Mesothelial cell of epicardium (in vitro differentiated cells): ENCODE measurements around the gene FNBP1. TPM values are rescaled to one million over a fixed set of nuclear protein-coding genes. Genes with fewer than 3 reads are reported as not detected.
"Not testable (repeated sequence)": the region's sequence is repeated elsewhere in the genome, so short reads cannot be mapped to it uniquely, and the experiment has no call there.

ENCODE experiments used
- DNase-seq, 2 experiments: peaks; one replicate each; pipeline ENCODE4 v3.0.0; 2021; ENCODE audit warnings: low spot score in 2 of 2; ENCODE audit not compliant: unreplicated experiment in 2 of 2
- H3K27ac Mint-ChIP-seq: 2 replicates; pipeline ENCODE4 v1.8.0; 2021; ENCODE audit warnings: mixed read lengths
- H3K27me3 Mint-ChIP-seq: 2 replicates; pipeline ENCODE4 v1.8.0; 2021; ENCODE audit warnings: low read depth, mixed read lengths
- H3K36me3 Mint-ChIP-seq: 2 replicates; pipeline ENCODE4 v1.8.0; 2021; ENCODE audit warnings: mixed read lengths
- H3K4me1 Mint-ChIP-seq: 2 replicates; pipeline ENCODE4 v1.8.0; 2021; ENCODE audit warnings: mixed read lengths
- H3K4me3 Mint-ChIP-seq: 2 replicates; pipeline ENCODE4 v1.8.0; 2021; ENCODE audit warnings: mild to moderate bottlenecking, moderate library complexity, mixed read lengths
- H3K9me3 Mint-ChIP-seq: 2 replicates; pipeline ENCODE4 v1.8.0; 2021; ENCODE audit warnings: mixed read lengths
- total RNA-seq: library from RNA; stranded (reverse); gene quantifications from 3 replicates; pipeline ENCODE4 v1.2.1, GENCODE V29; 2021
- TF ChIP-seq, protein P1 (sequence below): fragments of 200-600 bp; sonication (generic); IDR thresholded peaks from one replicate; pipeline ENCODE4 v1.5.0; 2021; ENCODE audit warnings: antibody characterized with exemption; ENCODE audit not compliant: unreplicated experiment

The FNBP1 gene
- total RNA-seq, 1 donor from 2014 or later, result 52.4 TPM

DNA sequence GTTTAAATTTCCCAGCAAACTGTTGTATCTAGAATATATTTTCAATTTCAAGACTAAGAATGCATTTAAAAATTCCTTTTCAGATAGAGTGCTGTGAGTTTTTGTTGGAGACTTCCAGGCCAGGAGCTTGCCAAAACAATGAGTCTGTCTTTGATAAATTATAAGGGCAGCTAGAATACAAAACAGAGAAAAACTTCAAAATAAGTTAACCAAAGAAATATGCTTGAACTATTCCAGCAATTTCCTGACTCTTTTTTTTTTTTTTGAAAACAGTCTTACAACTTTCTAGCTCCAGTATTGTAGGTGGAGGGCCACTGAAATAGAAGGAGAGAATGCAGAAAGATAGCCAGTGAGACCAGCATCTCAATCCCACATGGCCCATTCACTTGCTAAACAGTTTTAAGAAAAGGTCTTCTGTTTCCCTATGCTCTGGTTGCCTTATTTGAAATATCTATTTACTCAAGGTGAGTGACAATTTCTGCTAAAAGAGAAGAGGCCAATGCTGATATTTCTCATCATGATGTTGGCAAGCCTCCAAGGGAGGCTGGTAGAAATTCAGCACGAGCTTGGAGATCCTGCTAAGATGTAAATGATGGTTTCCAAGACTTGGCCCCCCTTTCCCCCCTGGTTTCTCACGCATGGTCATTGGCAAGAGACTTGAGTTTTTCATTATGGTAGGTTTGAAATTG is 104.6 kb downstream of the FNBP1 start:
- Mint-ChIP-seq H3K9me3 (peaks cover 15% of the 10 kb centered on the region), H3K4me1 (peaks cover 24% of the 10 kb centered on the region), H3K27ac (peak overlapping the region; percentile 95), H3K27me3 (no peaks in the 10 kb centered on the region), H3K36me3 (peaks cover 20% of the 10 kb centered on the region), H3K4me3 (no peak overlapping the region)
- TF ChIP-seq, protein P1, sequence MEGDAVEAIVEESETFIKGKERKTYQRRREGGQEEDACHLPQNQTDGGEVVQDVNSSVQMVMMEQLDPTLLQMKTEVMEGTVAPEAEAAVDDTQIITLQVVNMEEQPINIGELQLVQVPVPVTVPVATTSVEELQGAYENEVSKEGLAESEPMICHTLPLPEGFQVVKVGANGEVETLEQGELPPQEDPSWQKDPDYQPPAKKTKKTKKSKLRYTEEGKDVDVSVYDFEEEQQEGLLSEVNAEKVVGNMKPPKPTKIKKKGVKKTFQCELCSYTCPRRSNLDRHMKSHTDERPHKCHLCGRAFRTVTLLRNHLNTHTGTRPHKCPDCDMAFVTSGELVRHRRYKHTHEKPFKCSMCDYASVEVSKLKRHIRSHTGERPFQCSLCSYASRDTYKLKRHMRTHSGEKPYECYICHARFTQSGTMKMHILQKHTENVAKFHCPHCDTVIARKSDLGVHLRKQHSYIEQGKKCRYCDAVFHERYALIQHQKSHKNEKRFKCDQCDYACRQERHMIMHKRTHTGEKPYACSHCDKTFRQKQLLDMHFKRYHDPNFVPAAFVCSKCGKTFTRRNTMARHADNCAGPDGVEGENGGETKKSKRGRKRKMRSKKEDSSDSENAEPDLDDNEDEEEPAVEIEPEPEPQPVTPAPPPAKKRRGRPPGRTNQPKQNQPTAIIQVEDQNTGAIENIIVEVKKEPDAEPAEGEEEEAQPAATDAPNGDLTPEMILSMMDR, result no peak
- no peak for DNase-seq

DNA sequence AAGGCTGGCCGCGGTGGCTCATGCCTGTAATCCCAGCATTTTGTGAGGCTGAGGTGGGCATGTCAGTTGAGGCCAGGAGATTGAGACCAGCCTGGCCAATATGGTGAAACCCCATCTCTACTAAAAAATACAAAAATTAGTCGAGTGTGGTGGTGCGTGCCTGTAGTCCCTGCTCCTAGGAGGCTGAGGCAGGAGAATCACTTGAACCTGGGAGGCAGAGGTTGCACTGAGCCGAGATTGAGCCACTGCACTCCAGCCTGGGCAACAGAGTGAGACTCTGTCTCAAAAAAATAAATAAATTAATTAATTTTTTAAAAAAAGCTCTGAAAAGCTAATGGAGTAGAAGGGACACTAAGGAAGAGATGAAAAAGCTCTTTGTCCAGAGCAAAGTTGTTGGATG is 105.1 kb downstream of the FNBP1 start:
- Mint-ChIP-seq H3K4me1 (peaks cover 30% of the 10 kb centered on the region), H3K36me3 (peaks cover 16% of the 10 kb centered on the region), H3K9me3 (peaks cover 11% of the 10 kb centered on the region), H3K27ac (peak overlapping the region; percentile 95)
- not testable (repeated sequence) for H3K4me3 Mint-ChIP-seq, H3K27me3 Mint-ChIP-seq, DNase-seq

DNA sequence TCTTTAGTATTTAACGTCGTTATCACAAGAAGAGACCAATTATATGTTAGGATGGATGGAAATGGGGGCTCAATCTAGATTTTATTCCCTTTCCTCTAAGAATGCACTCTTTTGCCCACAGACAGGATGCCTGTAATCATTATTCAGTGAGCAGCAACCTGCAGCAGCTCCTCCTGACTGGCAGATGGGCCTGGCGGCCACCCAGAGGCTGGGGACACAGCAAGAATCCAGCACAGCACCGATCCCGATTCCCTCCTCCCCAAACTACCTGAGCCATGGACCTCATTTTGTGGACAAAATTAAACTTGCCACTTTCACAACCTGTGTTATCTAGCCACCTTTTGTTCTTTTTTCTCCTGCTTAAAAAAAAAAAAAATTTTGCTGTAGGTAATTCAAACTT is 106.8 kb downstream of the FNBP1 start:
- Mint-ChIP-seq H3K4me3 (no peak overlapping the region), H3K27me3 (no peaks in the 10 kb centered on the region), H3K4me1 (peaks cover 39% of the 10 kb centered on the region), H3K27ac (no peak overlapping the region), H3K9me3 (peaks cover 3% of the 10 kb centered on the region), H3K36me3 (peaks cover 8% of the 10 kb centered on the region)
- TF ChIP-seq, protein P1, result no peak
- DNase-seq, result no peak

DNA sequence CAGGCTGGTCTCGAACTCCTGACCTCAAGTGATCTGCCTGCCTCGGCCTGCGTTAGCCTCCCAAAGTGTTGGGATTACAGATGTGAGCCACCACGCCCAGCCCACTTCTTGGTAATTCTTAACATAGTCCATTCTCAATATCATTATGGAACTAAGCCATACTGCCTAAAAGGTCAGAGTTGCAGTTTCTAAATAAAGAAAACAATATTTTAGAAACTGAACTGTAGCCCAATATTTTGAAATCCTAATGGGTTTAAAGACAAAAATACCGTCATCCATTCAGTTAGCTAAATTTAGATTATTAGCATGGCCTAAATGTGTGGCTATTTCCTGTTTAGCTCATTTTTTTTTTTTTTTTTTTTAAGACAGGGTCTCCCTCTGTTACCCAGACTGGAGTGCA is 108.2 kb downstream of the FNBP1 start:
- peaks cover 39% of the 10 kb centered on the region for H3K4me1 Mint-ChIP-seq
- TF ChIP-seq, protein P1, result no peak
- H3K27me3 Mint-ChIP-seq, result no peaks in the 10 kb centered on the region
- H3K36me3 Mint-ChIP-seq, result peaks cover 4% of the 10 kb centered on the region
- H3K27ac Mint-ChIP-seq, result no peak overlapping the region
- no peak overlapping the region for H3K4me3 Mint-ChIP-seq
- DNase-seq, result no peak
- H3K9me3 Mint-ChIP-seq, result no peaks in the 10 kb centered on the region

DNA sequence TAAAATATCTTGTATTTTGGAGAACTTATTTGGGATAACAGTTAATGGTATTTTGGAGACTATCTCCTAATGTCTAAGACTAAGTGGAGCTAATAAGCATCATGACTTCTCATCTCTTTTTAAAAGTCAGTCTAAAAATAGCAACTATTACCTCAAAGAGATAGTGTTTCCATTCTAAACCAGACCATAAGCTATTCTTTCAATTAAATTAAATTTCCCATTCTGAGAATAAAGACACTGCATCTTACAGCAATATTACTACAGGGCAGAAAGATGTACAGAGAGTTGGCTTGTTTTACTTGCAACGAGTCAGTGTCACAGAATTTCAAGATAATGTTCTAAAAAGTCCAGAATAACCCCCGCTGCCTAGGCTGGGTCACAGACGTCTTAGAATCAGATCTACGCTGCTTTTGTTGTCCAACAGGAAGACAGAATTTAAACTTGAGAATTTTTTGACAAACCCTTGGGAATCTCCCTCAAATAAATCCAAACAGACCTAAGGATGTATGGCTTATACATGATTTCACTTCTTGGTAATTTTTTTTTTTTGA is 108.9 kb downstream of the FNBP1 start:
- TF ChIP-seq, protein P1, result no peak
- Mint-ChIP-seq H3K4me1 (peaks cover 38% of the 10 kb centered on the region), H3K27me3 (no peaks in the 10 kb centered on the region), H3K27ac (peak overlapping the region; percentile 80), H3K4me3 (no peak overlapping the region), H3K36me3 (no peaks in the 10 kb centered on the region), H3K9me3 (no peaks in the 10 kb centered on the region)
- no peak for DNase-seq

DNA sequence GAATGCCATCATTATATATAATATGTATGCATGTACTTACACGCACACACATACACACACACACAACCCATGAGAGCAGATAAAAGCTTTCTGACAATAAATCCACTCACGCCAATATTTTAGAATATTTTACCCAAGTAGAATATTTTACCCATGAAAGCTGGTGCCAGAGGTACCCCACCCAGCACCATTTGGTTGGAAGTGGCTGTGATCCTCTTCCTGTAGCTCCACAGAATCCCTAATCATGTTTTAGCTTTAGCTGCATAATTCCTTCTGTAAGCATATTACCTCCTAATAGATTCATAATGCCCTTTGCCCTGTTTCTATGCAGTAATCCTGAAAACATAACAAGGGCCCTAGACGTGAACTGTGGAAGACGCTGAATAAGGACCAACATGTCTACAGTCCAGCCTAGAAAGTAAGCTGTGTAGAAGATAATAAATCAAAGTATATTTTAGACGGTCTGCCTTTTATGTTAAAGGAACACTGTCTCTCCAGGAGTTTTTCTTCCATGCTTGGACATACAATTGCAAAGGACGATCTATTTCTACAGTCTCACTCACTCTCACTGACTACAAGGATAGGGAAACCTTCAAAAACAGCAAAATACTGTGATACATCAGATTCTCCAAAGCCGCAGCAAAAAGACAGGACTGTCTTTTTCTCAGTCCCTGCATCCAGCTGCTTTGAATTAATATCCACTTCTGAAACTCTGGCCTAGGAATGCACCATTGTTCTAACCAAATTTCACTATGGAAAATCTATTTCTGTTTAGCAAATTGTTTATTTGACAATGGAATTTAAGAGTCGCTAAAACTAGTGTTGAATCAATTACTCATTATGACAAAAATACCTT is 109.6 kb downstream of the FNBP1 start:
- Mint-ChIP-seq H3K27me3 (no peaks in the 10 kb centered on the region), H3K4me1 (peaks cover 33% of the 10 kb centered on the region), H3K36me3 (no peaks in the 10 kb centered on the region), H3K4me3 (no peak overlapping the region), H3K9me3 (no peaks in the 10 kb centered on the region), H3K27ac (peak overlapping the region; percentile 80)
- DNase-seq, result no peak
- TF ChIP-seq, protein P1, result no peak
